Uterus (tissue), 4 donors: ENCODE measurements around the gene GMPR2. TPM values are rescaled to one million over a fixed set of nuclear protein-coding genes. Genes with fewer than 3 reads are reported as not detected.

ENCODE experiments used
- DNase-seq, 2 donors: peaks; one replicate each; pipeline ENCODE4 v3.0.0-alpha.2; 2019 to 2020
- H3K27ac ChIP-seq, 2 donors: fragments of 200-600 bp; sonication (generic); 1 replicate in 1 of 2; 2 replicates in 1 of 2; pipeline ENCODE4 v1.5.1; 2016 to 2018
- H3K27me3 ChIP-seq, 2 donors: fragments of 200-600 bp; sonication (generic); one replicate each; pipeline ENCODE4 v1.5.1; 2018 to 2019; ENCODE audit warnings: control low read depth in 1 of 2
- H3K36me3 ChIP-seq, 2 donors: fragments of 200-600 bp; sonication (generic); one replicate each; pipeline ENCODE4 v1.5.1; 2019; ENCODE audit warnings: control low read depth in 1 of 2
- H3K4me1 ChIP-seq, 2 donors: fragments of 200-600 bp; sonication (generic); one replicate each; pipeline ENCODE4 v1.5.1; 2018 to 2019; ENCODE audit warnings: control low read depth in 1 of 2
- H3K4me3 ChIP-seq, 2 donors: fragments of 200-600 bp; sonication (generic); 1 replicate in 1 of 2; 2 replicates in 1 of 2; pipeline ENCODE4 v1.5.1; 2018 to 2019; ENCODE audit warnings: mild to moderate bottlenecking in 1 of 2
- H3K9me3 ChIP-seq, 2 donors: fragments of 200-600 bp; sonication (generic); one replicate each; pipeline ENCODE4 v1.5.1; 2019; ENCODE audit warnings: control low read depth in 1 of 2
- CTCF ChIP-seq, 4 experiments: fragments of 200-600 bp in 2 of 4; fragments of 450-650 bp in 2 of 4; sonication (generic) in 2 of 4; IDR thresholded peaks; one replicate each; pipeline ENCODE4 v1.5.1; 2016 to 2019; ENCODE audit warnings: antibody characterized with exemption in 4 of 4, mild to moderate bottlenecking in 2 of 4, moderate library complexity in 1 of 4
- POLR2A ChIP-seq, 2 donors: fragments of 450-650 bp; IDR thresholded peaks; one replicate each; pipeline ENCODE4 v1.6.1; 2016; ENCODE audit warnings: antibody characterized with exemption in 2 of 2, mild to moderate bottlenecking in 1 of 2, moderate library complexity in 1 of 2
- intact Hi-C: fragments of 100-400 bp; cut with DNase I; formaldehyde crosslinking; loops from one replicate; pipeline ENCODE4 v1.15.1; 2023; ENCODE audit warnings: low total_unique reads
- total RNA-seq, 4 donors: library from RNA; depleted of rRNA in 3 of 4; stranded (reverse); fragments of >200 nt in 3 of 4; gene quantifications; one replicate each; pipeline versions ENCODE4 v1.1.0 to v1.2.4, GENCODE V29; 2014 to 2023
- donor health status: DM: yes; HTN: yes; CAD: no.

GMPR2 gene
- total RNA-seq, 4 donors from 2014 or later: 38.9 to 60.9 (median 48.8) TPM

GRCh38 chr14:24255438-24255837 is 22.7 kb downstream of the GMPR2 start:
- Histone ChIP-seq H3K9me3 (no peaks in the 10 kb centered on the region), H3K27me3 (no peaks in the 10 kb centered on the region), H3K4me1 (no peaks in the 10 kb centered on the region), H3K27ac (no peak overlapping the region), H3K4me3 (no peak overlapping the region), H3K36me3 (no peaks in the 10 kb centered on the region)
- TF ChIP-seq POLR2A (IDR thresholded peaks at IDR 0.05) (no peak), CTCF (IDR thresholded peaks at IDR 0.05) (no peak)
- no peak for DNase-seq
- intact Hi-C loops: no loop called here

GRCh38 chr14:24255931-24256711 is 23.4 kb downstream of the GMPR2 start:
- no peaks in the 10 kb centered on the region for H3K9me3 ChIP-seq
- H3K36me3 ChIP-seq: no peaks in the 10 kb centered on the region
- no peak for TF ChIP-seq POLR2A (IDR thresholded peaks at IDR 0.05)
- no peak for TF ChIP-seq CTCF (IDR thresholded peaks at IDR 0.05)
- no peaks in the 10 kb centered on the region for H3K4me1 ChIP-seq
- H3K4me3 ChIP-seq: no peak overlapping the region
- no peak overlapping the region for H3K27ac ChIP-seq
- H3K27me3 ChIP-seq: no peaks in the 10 kb centered on the region
- DNase-seq: no peak
- intact Hi-C loops: no loop called here

GRCh38 chr14:24256960-24257359 is 24.2 kb downstream of the GMPR2 start:
- no peaks in the 10 kb centered on the region for H3K36me3 ChIP-seq
- H3K27me3 ChIP-seq: no peaks in the 10 kb centered on the region
- H3K27ac ChIP-seq: no peak overlapping the region
- no peaks in the 10 kb centered on the region for H3K9me3 ChIP-seq
- no peak for DNase-seq
- H3K4me1 ChIP-seq: no peaks in the 10 kb centered on the region
- no peak for TF ChIP-seq POLR2A (IDR thresholded peaks at IDR 0.05)
- no peak for TF ChIP-seq CTCF (IDR thresholded peaks at IDR 0.05)
- H3K4me3 ChIP-seq: no peak overlapping the region
- intact Hi-C loops: no loop called here

GRCh38 chr14:24258119-24258518 is 25.4 kb downstream of the GMPR2 start:
- Histone ChIP-seq H3K9me3 (no peaks in the 10 kb centered on the region), H3K27ac (no peak overlapping the region), H3K4me3 (no peak overlapping the region), H3K4me1 (no peaks in the 10 kb centered on the region), H3K27me3 (no peaks in the 10 kb centered on the region), H3K36me3 (no peaks in the 10 kb centered on the region)
- no peak for DNase-seq
- no peak for TF ChIP-seq CTCF (IDR thresholded peaks at IDR 0.05)
- no peak for TF ChIP-seq POLR2A (IDR thresholded peaks at IDR 0.05)
- intact Hi-C loops: no loop called here

GRCh38 chr14:24258548-24259265 is 26.0 kb downstream of the GMPR2 start:
- Histone ChIP-seq H3K4me3 (no peak overlapping the region), H3K36me3 (no peaks in the 10 kb centered on the region), H3K27ac (no peak overlapping the region), H3K27me3 (no peaks in the 10 kb centered on the region), H3K4me1 (no peaks in the 10 kb centered on the region), H3K9me3 (no peaks in the 10 kb centered on the region)
- intact Hi-C loops: no loop called here
- TF ChIP-seq POLR2A (IDR thresholded peaks at IDR 0.05): no peak
- no peak for TF ChIP-seq CTCF (IDR thresholded peaks at IDR 0.05)
- no peak for DNase-seq
